22Rv1 (cell line): ENCODE data around the gene FAM167B.

Source experiments
- CTCF ChIP-seq: fragments of 450-650 bp; IDR thresholded peaks from 2 replicates; pipeline ENCODE4 v1.5.1; 2017; ENCODE audit warnings: mild to moderate bottlenecking
- ZFX ChIP-seq: fragments of 450-650 bp; IDR thresholded peaks from 2 replicates; pipeline ENCODE4 v1.6.1; 2017; ENCODE audit warnings: antibody characterized with exemption, borderline replicate concordance

GRCh38 chr1:32247452-32247851 lies 430 bp downstream of the FAM167B start:
- TF ChIP-seq CTCF, result no peak
- TF ChIP-seq ZFX, result no peak
